A673 (cell line): ENCODE data around the gene B3GNT3. TPM values are rescaled to one million over a fixed set of nuclear protein-coding genes. Genes with fewer than 3 reads are reported as not detected.

Experiments
- BruUV-seq: library from RNA; stranded (reverse); fragments of 400-500 nt; replicated peaks from 2 replicates; lab custom pipeline; 2021; lab: Mats Ljungman, UMichigan
- CTCF ChIA-PET: fragments of 300-600 bp; sonication (Branson Sonifier 250); formaldehyde crosslinking; loops from one replicate; lab custom pipeline; 2022; ENCODE audit warnings: antibody characterized with exemption; lab: Charles Lee
- POLR2A ChIA-PET: fragments of 300-600 bp; sonication (Branson Sonifier 250); formaldehyde crosslinking; loops from one replicate; lab custom pipeline; 2022; ENCODE audit warnings: antibody characterized with exemption; ENCODE audit not compliant: low non-redundant PET; lab: Charles Lee
- DNase-seq: peaks from one replicate; pipeline ENCODE4 v3.0.0-alpha.2; 2015; ENCODE audit warnings: low spot score
- H3K27ac ChIP-seq: fragments of 200-600 bp; sonication (generic); 2 replicates; pipeline ENCODE4 v1.5.1; 2016; ENCODE audit warnings: mixed run types, low read depth, mild to moderate bottlenecking, mixed read lengths, antibody characterized with exemption, low read length; ENCODE audit not compliant: poor library complexity, severe bottlenecking
- H3K27me3 ChIP-seq: fragments of 200-600 bp; sonication (generic); replicated peaks from 2 replicates; pipeline ENCODE4 v1.6.1; 2017; ENCODE audit warnings: mixed run types, low read depth, mild to moderate bottlenecking, mixed read lengths, antibody characterized with exemption, low read length; ENCODE audit not compliant: insufficient read depth, poor library complexity
- H3K36me3 ChIP-seq: fragments of 200-600 bp; sonication (generic); 2 replicates; pipeline ENCODE4 v1.6.1; 2016; ENCODE audit warnings: mixed run types, mild to moderate bottlenecking, mixed read lengths, antibody characterized with exemption, low read length; ENCODE audit not compliant: insufficient read depth, poor library complexity, severe bottlenecking
- H3K4me1 ChIP-seq: fragments of 200-600 bp; sonication (generic); 2 replicates; pipeline ENCODE4 v1.6.1; 2017; ENCODE audit warnings: mixed run types, mild to moderate bottlenecking, mixed read lengths, antibody characterized with exemption, low read length; ENCODE audit not compliant: insufficient read depth, poor library complexity, severe bottlenecking
- H3K4me3 ChIP-seq: fragments of 200-600 bp; sonication (generic); 2 replicates; pipeline ENCODE4 v1.5.1; 2016; ENCODE audit warnings: low read depth, mixed run types, mild to moderate bottlenecking, mixed read lengths, low read length; ENCODE audit not compliant: poor library complexity, severe bottlenecking
- H3K9me3 ChIP-seq: fragments of 200-600 bp; sonication (generic); 2 replicates; pipeline ENCODE4 v1.6.1; 2016; ENCODE audit warnings: mixed run types, low read depth, mild to moderate bottlenecking, mixed read lengths, antibody characterized with exemption, low read length; ENCODE audit not compliant: poor library complexity, severe bottlenecking
- EZH2 ChIP-seq: fragments of 200-600 bp; sonication (generic); IDR thresholded peaks from 2 replicates; pipeline ENCODE4 v1.6.1; 2017; ENCODE audit warnings: borderline replicate concordance, low read depth, mild to moderate bottlenecking, mixed read lengths, antibody characterized with exemption, low read length; ENCODE audit not compliant: poor library complexity, severe bottlenecking
- intact Hi-C: fragments of 100-400 bp; cut with micrococcal nuclease; formaldehyde crosslinking; loops from one replicate; pipeline ENCODE4 v1.10.0; 2022; ENCODE audit not compliant: unreplicated experiment
- total RNA-seq: library from RNA; stranded (reverse); gene quantifications from 2 replicates; pipeline ENCODE4 v1.2.3, GENCODE V29; 2021
- TF ChIP-seq, protein P1 (sequence below): fragments of 300-800, 200-600 bp; sonication (generic); conservative IDR thresholded peaks from 2 replicates; pipeline ENCODE4 v1.5.1; 2017; ENCODE audit warnings: low read depth, mild to moderate bottlenecking, antibody characterized with exemption, low read length, moderate library complexity, mixed read lengths

Gene B3GNT3
- total RNA-seq, 1 experiment from 2014 or later: not detected

- Histone ChIP-seq H3K9me3 (no peaks in the 10 kb centered on the region), H3K4me3 (no peak overlapping the region), H3K27ac (no peak overlapping the region), H3K4me1 (no peaks in the 10 kb centered on the region), H3K36me3 (no peaks in the 10 kb centered on the region), H3K27me3 (no peaks in the 10 kb centered on the region)
- ChIA-PET CTCF (interaction anchor here (1.2 kb wide), 1 partner anchor 18 kb away, joined by 3 read pairs; no protein-coding TSS in a partner anchor), POLR2A (no interaction called here)
- no peak for DNase-seq
- BruUV-seq: no TSS peak
- TF ChIP-seq, protein P1, sequence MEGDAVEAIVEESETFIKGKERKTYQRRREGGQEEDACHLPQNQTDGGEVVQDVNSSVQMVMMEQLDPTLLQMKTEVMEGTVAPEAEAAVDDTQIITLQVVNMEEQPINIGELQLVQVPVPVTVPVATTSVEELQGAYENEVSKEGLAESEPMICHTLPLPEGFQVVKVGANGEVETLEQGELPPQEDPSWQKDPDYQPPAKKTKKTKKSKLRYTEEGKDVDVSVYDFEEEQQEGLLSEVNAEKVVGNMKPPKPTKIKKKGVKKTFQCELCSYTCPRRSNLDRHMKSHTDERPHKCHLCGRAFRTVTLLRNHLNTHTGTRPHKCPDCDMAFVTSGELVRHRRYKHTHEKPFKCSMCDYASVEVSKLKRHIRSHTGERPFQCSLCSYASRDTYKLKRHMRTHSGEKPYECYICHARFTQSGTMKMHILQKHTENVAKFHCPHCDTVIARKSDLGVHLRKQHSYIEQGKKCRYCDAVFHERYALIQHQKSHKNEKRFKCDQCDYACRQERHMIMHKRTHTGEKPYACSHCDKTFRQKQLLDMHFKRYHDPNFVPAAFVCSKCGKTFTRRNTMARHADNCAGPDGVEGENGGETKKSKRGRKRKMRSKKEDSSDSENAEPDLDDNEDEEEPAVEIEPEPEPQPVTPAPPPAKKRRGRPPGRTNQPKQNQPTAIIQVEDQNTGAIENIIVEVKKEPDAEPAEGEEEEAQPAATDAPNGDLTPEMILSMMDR: no peak
- TF ChIP-seq EZH2: no peak
- intact Hi-C loops: no loop called here
These were observed 45.9 kb upstream of the B3GNT3 start for GRCh38 chr19:17748884-17749638.

DNA sequence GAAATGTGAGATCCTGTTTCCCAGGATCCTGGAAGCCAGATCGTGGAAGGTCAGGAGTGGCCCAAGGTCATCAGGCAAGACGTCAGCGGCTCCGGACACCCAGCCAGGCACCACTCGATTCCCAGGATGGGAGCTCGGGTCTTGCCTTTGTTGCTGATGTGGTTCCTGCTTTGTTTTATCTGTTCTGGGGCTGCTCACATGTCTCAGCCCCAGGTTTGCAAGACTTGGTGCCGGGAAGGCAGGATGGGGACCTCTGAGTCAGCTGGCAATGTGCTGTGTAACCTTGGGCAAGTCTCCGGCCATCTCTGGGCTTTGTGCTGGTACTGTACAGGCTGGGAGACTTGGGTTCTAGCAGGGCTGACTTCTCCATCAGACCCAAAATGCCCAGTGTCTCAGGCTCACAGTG, 45.0 kb upstream of the B3GNT3 start:
- H3K27ac ChIP-seq: no peak overlapping the region
- no peaks in the 10 kb centered on the region for H3K4me1 ChIP-seq
- ChIA-PET POLR2A (no interaction called here), CTCF (no interaction called here)
- no peaks in the 10 kb centered on the region for H3K9me3 ChIP-seq
- intact Hi-C loops: no loop called here
- no TSS peak for BruUV-seq
- H3K4me3 ChIP-seq: no peak overlapping the region
- DNase-seq: no peak
- TF ChIP-seq, protein P1: no peak
- no peak for TF ChIP-seq EZH2
- H3K27me3 ChIP-seq: no peaks in the 10 kb centered on the region
- no peaks in the 10 kb centered on the region for H3K36me3 ChIP-seq

DNA sequence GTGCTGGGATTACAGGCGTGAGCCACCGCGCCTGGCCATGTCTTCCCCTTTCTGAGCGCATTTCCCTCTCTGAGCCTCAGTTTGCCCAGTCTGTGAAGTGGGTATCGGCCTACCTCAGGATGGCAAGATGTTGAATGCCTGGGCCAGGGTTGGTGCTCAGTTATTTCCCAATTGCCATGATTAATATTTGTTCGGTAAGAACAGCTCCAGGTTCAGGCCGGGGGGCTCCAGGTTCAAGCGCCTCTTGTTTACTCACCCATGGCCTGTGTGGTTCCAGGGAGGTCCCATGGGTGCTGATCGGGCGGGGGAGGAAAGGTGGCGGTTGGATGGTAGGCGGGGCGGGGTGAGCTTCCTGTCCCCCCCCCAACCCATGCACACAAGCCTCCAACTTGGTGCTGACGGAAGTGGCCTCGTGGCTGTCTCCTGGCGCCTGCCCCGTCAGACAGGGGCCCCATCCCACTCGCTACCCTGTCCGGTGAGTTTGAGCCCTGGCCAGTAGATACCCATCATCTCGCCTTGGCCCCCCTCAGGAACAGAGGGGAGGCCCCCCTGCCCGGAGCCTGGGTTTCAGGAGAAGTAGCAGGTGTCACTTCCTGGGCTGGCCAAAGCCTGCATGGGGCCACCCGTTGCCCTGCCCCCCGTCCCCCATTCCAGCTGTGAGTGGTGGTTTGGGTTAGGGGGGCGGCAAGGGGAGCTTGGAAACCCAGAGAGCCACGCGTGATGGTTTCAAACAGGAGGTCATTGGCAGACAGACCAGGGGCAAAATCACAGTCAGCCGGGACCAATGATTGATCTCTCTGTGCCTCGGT, 43.6 kb upstream of the B3GNT3 start, which contains the start of gene FCHO1:
FCHO1 (plus strand) TSS at position 375 of the 809 bp plus-strand sequence. CDS start 3,688 bp downstream, outside the sequence.
- no peak for DNase-seq
- CTCF ChIA-PET: no interaction called here
- Histone ChIP-seq H3K27ac (no peak within 1 kb of the TSS), H3K4me1 (peaks cover 5% of the 10 kb centered on the region), H3K27me3 (no peaks in the 10 kb centered on the region), H3K36me3 (no peaks in the 10 kb centered on the region), H3K9me3 (no peaks in the 10 kb centered on the region), H3K4me3 (no peak within 1 kb of the TSS)
- POLR2A ChIA-PET: interaction anchor here (0.6 kb wide), 1 partner anchor 98 kb away, joined by 8 read pairs; no protein-coding TSS in a partner anchor
- TF ChIP-seq EZH2: no peak
- no TSS peak for BruUV-seq
- intact Hi-C loops: no loop called here
